CD4-positive, alpha-beta T cell treated with Interleukin-1 beta for 1 hour (primary cell): Measurements from ENCODE around the gene SART3.

ENCODE experiments used
- DNase-seq, 2 donors: peaks; one replicate each; pipeline ENCODE4 v3.0.0-alpha.2; 2020 to 2022

Gene SART3, protein sequence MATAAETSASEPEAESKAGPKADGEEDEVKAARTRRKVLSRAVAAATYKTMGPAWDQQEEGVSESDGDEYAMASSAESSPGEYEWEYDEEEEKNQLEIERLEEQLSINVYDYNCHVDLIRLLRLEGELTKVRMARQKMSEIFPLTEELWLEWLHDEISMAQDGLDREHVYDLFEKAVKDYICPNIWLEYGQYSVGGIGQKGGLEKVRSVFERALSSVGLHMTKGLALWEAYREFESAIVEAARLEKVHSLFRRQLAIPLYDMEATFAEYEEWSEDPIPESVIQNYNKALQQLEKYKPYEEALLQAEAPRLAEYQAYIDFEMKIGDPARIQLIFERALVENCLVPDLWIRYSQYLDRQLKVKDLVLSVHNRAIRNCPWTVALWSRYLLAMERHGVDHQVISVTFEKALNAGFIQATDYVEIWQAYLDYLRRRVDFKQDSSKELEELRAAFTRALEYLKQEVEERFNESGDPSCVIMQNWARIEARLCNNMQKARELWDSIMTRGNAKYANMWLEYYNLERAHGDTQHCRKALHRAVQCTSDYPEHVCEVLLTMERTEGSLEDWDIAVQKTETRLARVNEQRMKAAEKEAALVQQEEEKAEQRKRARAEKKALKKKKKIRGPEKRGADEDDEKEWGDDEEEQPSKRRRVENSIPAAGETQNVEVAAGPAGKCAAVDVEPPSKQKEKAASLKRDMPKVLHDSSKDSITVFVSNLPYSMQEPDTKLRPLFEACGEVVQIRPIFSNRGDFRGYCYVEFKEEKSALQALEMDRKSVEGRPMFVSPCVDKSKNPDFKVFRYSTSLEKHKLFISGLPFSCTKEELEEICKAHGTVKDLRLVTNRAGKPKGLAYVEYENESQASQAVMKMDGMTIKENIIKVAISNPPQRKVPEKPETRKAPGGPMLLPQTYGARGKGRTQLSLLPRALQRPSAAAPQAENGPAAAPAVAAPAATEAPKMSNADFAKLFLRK

GRCh38 chr12:108560752-108561719, at the start of gene SART3:
TSS of gene SART3 (minus strand) at chr12:108561173. CDS start at chr12:108561154, 19 bp downstream.
- peak; percentile 80 to 89 for DNase-seq

- no peak for DNase-seq
Measured at GRCh38 chr12:108610336-108610815, 49.4 kb upstream of the SART3 start.

DNA sequence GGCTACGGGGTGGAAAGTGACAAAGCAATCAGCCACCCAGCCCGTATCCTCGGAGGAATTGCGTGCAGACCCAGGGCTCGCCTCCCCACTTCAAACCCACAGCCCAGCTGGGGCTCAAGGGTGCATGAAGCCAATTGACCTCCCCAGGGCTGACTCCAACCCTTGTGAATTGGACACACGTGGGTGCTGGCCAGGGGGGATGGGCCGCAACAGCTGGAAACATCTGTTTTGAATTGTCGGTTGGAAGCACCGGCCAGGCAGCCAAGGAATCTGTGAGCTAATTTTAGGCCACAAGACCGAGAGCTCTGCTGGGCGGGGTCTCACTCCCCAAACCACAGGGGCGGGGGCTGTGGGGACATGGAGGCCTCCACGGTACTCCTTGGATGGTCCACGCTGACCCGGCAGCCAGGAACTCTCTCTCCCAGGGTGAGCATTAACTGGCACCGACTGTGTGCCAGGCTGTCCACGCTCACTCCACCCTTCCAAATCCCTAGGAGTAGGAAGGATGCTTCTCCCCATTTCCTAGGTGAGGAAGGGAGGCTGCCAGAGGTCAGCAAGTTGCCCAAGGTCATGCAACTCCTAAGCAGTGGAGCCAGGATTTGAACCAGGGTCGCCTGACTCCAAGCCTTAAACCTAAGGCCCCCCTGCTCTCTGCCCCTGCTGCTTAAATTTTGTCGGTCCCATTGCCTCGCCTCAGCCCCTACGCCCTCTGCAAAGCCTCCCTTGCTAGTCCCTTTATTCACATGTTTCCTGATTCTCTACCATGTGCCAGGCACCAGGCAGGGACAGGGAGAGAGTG, 48.8 kb upstream of the SART3 start:
- no peak for DNase-seq

- DNase-seq, result no peak
Measured at GRCh38 chr12:108608616-108609015, 47.6 kb upstream of the SART3 start.

GRCh38 chr12:108607981-108608600, 47.1 kb upstream of the SART3 start:
- DNase-seq, result no peak

GRCh38 chr12:108606492-108606891, 45.5 kb upstream of the SART3 start:
- DNase-seq, result no peak

DNA sequence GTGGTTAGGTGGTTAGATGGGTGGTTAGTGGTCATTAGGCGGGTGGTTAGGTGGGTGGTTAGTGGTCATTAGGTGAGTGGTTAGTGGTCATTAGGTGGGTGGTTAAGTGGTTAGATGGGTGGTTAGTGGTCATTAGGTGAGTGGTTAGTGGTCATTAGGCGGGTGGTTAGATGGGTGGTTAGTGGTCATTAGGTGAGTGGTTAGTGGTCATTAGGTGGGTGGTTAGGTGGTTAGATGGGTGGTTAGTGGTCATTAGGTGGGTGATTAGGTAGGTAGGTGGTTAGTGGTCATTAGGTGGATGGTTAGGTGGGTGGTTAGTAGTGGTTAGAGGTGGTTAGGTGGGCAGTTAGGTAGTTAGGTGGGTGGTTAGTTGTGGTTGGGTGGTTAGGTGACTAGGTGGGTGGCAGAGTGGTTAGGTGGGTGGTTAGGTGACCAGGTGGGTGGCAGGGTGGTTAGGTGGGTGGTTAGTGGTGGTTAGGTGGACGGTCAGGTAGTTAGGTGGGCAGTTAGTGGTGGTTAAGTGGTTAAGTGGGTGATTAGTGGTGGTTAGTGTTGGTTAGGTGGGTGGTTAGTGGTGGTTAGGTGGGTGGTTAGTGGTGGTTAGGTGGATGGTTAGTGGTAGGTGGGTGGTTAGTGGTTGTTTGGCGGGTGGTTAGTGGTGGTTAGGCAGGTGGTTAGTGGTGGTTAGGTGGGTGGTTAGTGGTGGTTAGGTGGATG, 44.9 kb upstream of the SART3 start:
- no peak for DNase-seq

GRCh38 chr12:108605000-108605689, 44.2 kb upstream of the SART3 start:
- no peak for DNase-seq

- no peak for DNase-seq
Measured at GRCh38 chr12:108604208-108604941, 43.4 kb upstream of the SART3 start.

DNA sequence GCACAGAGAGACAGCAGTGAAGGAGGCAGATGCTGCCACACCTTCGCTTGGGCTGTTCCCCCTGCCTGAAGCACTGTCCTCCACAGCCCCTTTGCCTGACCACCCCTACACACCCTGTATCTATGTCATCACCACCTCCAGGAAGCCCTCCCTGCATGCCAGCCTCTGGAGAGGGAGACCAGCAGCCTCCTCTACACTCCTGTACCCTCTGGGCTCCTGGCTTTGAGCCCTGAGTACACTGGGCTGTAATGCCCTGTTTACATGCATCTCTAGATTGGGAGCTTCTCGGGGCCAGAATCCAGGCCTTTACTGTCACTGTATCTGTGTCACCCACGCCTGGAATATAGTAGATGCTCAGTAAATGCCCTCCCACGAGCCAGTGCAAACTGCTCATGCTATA, 42.8 kb upstream of the SART3 start:
- DNase-seq, result no peak

- DNase-seq, result no peak
Measured at GRCh38 chr12:108602976-108603704, 42.2 kb upstream of the SART3 start.

- DNase-seq, result no peak
Measured at GRCh38 chr12:108602209-108602705, 41.3 kb upstream of the SART3 start.

DNA sequence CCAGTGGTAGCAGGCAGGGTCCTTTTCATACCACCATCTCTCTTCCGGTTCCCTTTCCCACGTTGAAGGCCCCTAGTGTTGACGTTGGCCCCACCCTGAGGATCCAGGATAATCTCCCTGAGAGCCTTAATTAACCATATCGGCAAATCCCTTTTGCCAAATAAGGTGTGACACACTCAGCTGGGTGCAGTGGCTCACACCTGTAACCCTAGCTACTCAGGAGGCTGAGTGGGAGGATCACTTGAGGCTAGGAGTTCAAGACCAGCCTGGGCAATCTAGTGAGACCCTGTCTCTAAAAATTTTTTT, 39.7 kb upstream of the SART3 start:
- DNase-seq, result no peak

- no peak for DNase-seq
Measured at GRCh38 chr12:108599948-108600701, 39.2 kb upstream of the SART3 start.

GRCh38 chr12:108599541-108599940, 38.6 kb upstream of the SART3 start:
- no peak for DNase-seq

- DNase-seq, result no peak
Measured at GRCh38 chr12:108598553-108599250, 37.7 kb upstream of the SART3 start.
